Measurements from ENCODE around the gene TPCN1.
"Not testable (repeated sequence)": the region's sequence is repeated elsewhere in the genome, so short reads cannot be mapped to it uniquely, and the experiment has no call there.

Gene TPCN1

DNA sequence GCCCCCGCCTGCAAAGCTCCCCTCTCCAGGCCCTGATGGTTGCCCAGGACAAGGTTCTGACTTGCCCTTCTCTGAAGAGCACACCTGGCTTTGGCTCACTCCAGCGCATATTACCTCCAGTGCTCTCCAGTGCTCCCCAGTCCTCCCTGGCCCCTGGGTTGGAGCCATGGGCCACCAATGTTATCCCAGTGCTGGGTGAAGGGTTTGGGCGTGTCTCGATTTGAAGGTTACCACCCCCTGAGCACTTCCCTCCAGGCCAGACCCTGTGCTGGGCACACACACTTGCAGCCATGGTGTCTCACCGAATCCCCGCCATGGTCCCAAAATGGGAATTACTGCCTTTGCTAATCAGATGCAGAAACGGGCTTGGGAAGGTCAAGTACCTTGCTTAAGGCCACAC is 24.7 kb upstream of the TPCN1 start:
- in situ Hi-C loops (cut with HindIII; ENCODE audit: low sequenced_read_pairs) = no loop called here

DNA sequence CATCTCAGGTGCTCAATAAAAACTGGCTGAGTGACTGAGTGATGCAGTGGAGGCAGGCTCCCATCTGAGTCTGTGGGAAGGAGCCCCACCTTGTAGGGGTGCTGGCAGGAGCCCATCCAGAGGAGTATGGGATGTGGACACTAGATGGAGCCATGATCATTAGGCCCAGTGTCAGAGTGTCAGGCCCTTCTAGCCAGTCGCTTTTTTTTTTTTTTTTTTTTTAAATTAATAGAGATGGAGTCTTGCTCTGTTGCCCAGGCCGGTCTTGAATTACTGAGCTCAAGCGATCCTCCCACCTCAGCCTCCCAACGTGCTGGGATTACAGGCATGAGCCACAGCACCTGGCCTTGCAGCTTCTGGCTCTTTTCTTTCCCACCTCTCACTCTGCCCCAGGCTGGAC is 24.3 kb upstream of the TPCN1 start:
- in situ Hi-C loops (cut with HindIII; ENCODE audit: low sequenced_read_pairs) = no loop called here

DNA sequence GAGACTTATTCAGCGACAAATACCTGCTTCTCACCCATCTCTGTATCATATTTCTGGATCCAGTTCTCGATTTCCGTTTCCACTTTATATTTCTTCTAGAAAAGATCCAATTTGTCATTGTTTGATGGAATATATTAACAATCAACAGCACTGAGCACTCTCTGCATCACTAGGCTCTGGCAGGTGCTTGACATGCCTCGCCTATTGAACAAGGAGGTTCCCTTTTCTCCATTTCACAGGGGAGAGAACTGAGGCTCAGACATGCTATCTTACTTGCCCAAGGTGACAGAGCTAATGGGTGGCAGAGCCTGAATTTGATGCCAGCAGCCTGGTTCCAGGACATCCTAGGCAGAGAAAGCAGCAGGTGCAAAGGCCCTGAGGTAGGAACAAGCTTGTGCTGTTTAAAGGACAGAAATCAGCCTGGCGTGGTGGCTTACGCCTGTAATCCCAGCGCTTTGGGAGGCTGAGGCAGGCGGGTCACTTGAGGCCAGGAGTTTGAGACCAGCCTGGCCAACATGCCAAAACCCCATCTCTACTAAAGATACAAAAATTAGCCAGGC is 23.7 kb upstream of the TPCN1 start:
- in situ Hi-C loops (cut with HindIII; ENCODE audit: low sequenced_read_pairs) = no loop called here

DNA sequence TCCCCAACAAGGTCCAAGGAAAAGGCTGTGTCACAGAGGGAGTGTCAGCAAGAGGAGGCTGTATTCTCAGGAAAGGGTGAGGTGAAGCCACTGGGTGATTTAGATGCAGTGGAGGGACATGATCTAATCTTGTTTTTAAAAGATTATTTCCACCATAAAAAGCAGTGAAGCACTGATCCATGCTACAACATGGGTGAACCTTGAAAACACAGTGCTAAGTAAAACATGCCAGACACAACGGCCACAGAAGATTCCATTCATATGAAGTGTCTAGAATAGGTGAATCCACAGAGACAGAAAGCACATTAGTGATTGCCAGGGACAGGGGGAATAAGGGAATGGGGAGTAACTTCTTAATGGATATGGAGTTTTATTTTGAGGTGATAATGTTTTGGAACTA is 23.0 kb upstream of the TPCN1 start:
- in situ Hi-C loops (cut with HindIII; ENCODE audit: low sequenced_read_pairs) = no loop called here

GRCh38 chr12:113200021-113200797 is 21.1 kb upstream of the TPCN1 start:
- in situ Hi-C loops (cut with HindIII; ENCODE audit: low sequenced_read_pairs) = no loop called here

GRCh38 chr12:113201187-113202177 is 19.8 kb upstream of the TPCN1 start:
- in situ Hi-C loops (cut with HindIII; ENCODE audit: low sequenced_read_pairs) = no loop called here

DNA sequence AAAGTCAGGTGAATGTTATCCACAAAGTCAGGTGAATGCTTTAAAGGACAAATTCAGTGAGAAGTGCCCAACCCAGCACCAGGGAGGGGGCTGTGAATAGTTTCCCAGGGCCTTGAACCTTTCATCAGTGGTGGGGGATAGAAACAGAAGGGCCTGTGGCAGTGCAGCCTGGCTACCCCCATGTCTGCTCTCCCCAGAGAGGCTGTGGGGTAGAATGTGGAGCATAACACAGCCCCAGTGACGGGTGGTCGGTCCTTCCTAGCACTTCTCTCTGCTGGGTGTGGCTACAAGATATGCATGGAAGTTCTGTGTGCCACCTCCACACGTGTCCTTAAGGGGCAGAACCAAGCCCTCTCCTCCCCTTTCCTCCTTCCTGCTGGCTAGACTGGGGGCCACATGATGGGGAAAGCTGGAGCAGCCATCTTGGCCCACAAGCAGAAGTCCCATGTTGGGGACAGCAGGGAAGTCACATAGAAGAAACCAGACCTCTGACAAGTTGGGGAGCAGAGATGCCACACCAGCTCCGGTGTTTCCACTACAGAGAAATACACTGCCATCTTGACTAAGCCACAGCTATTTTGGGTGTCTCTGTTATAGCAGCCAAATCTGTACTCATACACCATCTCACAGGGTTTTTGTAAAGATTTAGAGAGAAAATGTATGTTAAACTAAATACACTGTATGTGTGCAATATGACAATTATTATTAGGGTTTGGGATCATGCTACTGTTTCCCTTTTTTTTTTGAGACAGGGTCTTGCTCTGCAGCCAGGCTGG is 18.8 kb upstream of the TPCN1 start:
- in situ Hi-C loops (cut with HindIII; ENCODE audit: low sequenced_read_pairs) = no loop called here

DNA sequence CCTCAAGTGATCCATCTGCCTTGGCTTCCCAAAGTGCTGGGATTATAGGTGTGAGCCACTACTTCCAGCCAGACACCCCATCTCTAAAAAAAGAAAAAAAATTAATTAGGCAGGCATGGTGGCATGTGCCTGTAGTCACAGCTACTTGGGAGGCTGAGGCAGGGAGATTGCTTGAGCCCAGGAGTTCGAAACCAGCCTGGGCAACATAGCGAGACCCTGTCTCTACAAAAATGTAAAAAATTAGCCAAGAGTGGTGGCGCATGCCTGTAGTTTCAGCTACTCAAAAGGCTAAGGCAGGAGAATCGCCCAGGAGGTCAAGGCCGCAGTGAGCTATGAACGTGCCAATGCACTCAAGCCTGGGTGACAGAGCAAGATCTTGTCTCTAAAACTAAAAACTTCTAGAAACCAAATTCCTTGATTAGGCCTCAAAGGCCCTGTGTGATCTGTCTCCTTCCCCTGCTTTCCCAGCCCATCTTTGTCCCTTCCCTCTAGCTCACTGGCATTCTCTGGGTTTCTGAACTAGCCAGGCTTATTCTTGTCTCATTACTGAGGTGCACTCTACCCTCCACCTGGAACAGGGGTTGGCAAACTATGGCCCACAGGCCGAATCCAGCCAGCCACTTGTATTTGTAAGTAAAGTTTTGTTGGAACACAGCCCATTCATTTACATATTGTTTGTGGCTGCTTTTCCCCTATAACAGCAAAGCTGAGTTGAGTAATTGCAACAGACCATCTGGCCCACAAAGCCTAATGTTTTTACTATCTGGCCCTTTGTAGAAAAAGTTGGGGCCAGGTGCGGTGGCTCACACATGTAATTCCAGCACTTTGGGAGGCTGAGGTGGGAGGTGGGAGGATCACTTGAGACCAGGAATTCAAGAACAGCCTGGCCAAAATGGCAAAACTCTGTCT is 17.2 kb upstream of the TPCN1 start:
- in situ Hi-C loops (cut with HindIII; ENCODE audit: low sequenced_read_pairs) = no loop called here

DNA sequence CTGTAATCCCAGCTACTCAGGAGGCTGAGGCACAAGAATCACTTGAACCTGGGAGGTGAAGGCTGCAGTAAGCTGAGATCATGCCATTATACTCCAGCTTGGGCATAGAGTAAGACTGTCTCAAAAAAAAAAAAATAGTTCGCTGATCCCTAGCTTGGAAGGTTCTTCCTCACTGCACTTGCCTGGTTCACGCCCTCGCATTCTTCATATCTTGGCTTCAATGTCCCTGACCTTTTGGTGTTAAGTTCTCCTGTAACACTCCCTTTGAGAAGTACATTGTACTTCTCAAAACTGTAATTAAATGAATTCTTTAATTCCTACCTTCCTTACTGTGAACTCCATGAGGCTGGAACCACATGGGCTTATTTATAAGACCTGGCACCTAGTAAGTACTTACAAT is 16.5 kb upstream of the TPCN1 start:
- in situ Hi-C loops (cut with HindIII; ENCODE audit: low sequenced_read_pairs) = no loop called here

DNA sequence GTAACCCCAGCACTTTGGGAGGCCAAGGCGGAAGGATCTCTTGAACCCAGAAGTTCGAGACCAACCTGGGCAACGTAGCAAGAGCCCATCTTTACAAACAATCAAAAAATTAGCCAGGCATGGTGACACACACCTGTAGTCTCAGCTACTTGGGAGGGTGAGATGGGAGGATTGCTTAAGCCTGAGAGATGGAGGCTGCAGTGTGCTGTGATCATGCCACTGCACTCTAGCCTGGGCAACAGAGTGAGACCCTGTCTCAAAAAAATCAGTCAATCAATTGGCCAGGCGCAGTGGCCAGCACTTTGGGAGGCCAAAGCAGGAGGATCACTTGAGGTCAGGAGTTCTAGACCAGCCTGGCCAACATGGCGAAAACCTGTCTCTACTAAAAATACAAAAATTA is 14.5 kb upstream of the TPCN1 start:
- in situ Hi-C loops (cut with HindIII; ENCODE audit: low sequenced_read_pairs) = not testable (repeated sequence)

DNA sequence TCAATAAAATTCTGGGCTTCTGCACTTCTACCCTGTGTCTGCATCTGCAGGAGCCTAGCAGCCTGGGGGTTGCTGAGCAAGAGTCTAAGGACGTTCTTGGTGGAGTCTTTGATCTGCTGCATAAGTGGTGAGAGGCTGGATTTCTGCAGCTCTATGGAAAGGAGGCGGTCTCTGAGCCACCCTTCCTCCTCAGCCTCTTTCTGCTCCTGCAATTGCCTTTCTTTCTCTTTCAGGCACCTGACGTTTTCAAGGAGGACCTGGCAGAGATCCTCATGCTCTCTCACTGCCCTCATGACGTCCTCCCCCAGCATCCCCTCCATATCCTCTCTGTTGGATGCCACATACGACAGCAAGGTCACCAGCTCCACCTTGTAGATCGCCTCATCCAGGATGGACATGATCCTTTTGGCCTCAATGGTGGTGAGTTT is 13.6 kb upstream of the TPCN1 start:
- in situ Hi-C loops (cut with HindIII; ENCODE audit: low sequenced_read_pairs) = no loop called here

- in situ Hi-C loops (cut with HindIII; ENCODE audit: low sequenced_read_pairs) = no loop called here
Observed at GRCh38 chr12:113208041-113208934, 13.0 kb upstream of the TPCN1 start.

DNA sequence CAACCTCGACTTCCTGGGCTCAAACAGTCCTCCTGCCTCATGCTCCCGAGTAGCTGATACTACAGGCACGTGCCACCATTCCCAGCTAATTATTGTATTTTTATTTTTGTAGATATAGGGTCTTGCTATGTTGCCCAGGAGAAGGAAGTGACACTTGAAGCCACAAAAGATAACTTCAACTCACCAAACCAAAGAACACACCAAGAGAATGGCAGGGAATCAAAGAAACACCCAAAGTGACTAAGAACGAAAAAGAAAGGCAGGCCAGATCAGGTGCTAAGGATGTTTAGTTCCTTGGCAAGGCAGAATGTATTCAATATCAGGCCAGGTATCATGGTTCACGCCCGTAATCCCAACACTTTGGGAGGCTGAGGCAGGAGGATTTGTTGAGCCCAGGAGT is 10.1 kb upstream of the TPCN1 start:
- in situ Hi-C loops (cut with HindIII; ENCODE audit: low sequenced_read_pairs) = no loop called here

- in situ Hi-C loops (cut with HindIII; ENCODE audit: low sequenced_read_pairs) = no loop called here
Observed at GRCh38 chr12:113214895-113215400, 6.3 kb upstream of the TPCN1 start.

DNA sequence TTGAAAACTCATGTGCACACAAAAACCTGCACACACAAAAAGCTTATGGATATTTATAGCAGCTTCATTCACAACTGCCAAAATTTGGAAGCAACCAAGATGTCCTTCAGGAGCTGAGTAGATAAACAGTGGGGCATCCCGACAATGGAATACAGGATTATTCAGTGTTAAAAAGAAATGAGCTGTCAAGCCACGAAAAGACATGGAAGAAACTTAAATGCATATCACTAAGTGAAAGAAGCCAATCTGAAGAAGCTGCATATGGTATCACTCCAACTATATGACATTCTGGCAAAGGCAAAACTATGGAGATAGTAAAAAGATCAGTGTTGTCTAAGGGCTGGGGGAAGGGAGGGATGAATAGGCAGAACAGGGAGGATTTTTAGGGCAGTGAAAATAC is 5.2 kb upstream of the TPCN1 start:
- in situ Hi-C loops (cut with HindIII; ENCODE audit: low sequenced_read_pairs) = no loop called here

DNA sequence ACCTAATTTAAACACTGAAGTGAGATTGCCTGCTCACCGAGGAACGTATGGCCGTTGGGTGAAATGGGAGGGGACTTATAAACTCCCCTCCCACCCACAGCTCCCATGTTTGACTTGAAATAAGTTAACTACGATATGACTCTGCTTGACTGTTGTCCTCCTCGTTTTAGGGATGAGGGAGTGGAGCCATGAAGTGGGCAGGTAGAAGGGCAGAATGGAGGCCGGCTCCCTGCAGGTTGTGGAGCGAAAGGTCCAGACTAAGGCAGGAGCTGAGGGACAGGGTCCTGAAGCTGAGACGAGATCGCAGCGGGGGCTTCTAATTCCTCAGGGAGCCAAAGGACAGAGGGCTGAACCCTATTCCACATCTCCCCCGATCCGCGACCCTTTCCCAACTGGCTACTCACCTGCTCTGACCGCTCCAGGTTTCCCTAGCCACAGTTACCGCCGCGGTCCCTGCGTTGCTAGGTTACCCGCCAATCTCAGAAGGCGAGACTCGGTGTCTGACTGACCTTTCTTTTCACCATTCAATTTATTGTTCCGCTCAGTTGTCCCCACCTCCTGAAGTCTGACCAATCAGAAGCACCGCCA is 577 bp upstream of the TPCN1 start:
- in situ Hi-C loops (cut with HindIII; ENCODE audit: low sequenced_read_pairs) = no loop called here

GRCh38 chr12:113221997-113222729 is 899 bp downstream of the TPCN1 start:
- in situ Hi-C loops (cut with HindIII; ENCODE audit: low sequenced_read_pairs) = no loop called here

Data from endothelial cell of hepatic sinusoid (primary cell).